B cell (primary cell): ENCODE results near the gene PSKH1. TPM values are rescaled to one million over a fixed set of nuclear protein-coding genes. Genes with fewer than 3 reads are reported as not detected.

Experiments
- ATAC-seq: fragments of 200-7000 bp; cut with Tn5 transposase; one replicate; pipeline ENCODE4 v1.10.0; 2021; ENCODE audit warnings: low read depth, mild to moderate bottlenecking, moderate number of reproducible peaks, moderate library complexity
- CTCF ChIA-PET: fragments of 350-600 bp; sonication (Branson Sonifier 250); formaldehyde crosslinking; loops from one replicate; lab custom pipeline; 2021; ENCODE audit warnings: antibody characterized with exemption, inconsistent platforms; lab: Charles Lee
- POLR2A ChIA-PET: fragments of 350-600 bp; sonication (Branson Sonifier 250); formaldehyde crosslinking; loops from one replicate; lab custom pipeline; 2021; ENCODE audit warnings: antibody characterized with exemption; lab: Charles Lee
- DNase-seq: peaks from one replicate; pipeline ENCODE4 v3.0.0; 2013
- H2AFZ ChIP-seq: 2 replicates; pipeline ENCODE4 v1.6.1; 2012; ENCODE audit warnings: mild to moderate bottlenecking, low read depth, low read length; ENCODE audit not compliant: insufficient read depth, poor library complexity, severe bottlenecking
- H3K27ac ChIP-seq, 2 donors: 1 replicate in 1 of 2; 2 replicates in 1 of 2; pipeline ENCODE4 v1.5.1; 2012 to 2013; ENCODE audit warnings: low read length in 2 of 2, mild to moderate bottlenecking in 2 of 2, moderate library complexity in 1 of 2
- H3K27me3 ChIP-seq, 4 experiments: fragments of 200-600 bp in 1 of 4; sonication (generic) in 1 of 4; replicated peaks in 1 of 4; 1 replicate in 2 of 4; 2 replicates in 2 of 4; pipeline versions ENCODE4 v1.6.1 to v1.7.0; 2013 to 2016; ENCODE audit warnings: low read length in 3 of 4, mild to moderate bottlenecking in 2 of 4, mixed read lengths in 1 of 4, moderate library complexity in 1 of 4; ENCODE audit not compliant: insufficient read depth in 4 of 4, control insufficient read depth in 3 of 4; ENCODE audit errors: control extremely low read depth in 1 of 4
- H3K36me3 ChIP-seq, 2 experiments: replicated peaks in 1 of 2; 1 replicate in 1 of 2; 2 replicates in 1 of 2; pipeline versions ENCODE4 v1.6.1 to v1.7.1; 2013; ENCODE audit warnings: low read length in 1 of 2; ENCODE audit not compliant: insufficient read depth in 2 of 2, control insufficient read depth in 1 of 2; ENCODE audit errors: control extremely low read depth in 1 of 2, extremely low read depth in 1 of 2
- H3K4me1 ChIP-seq, 2 donors: fragments of 200-600 bp in 1 of 2; sonication (generic) in 1 of 2; 1 replicate in 1 of 2; 2 replicates in 1 of 2; pipeline versions ENCODE4 v1.5.1 to v1.6.1; 2013 to 2017; ENCODE audit warnings: low read length in 2 of 2; ENCODE audit not compliant: control insufficient read depth in 2 of 2, insufficient read depth in 2 of 2
- H3K4me2 ChIP-seq: replicated peaks from 2 replicates; pipeline ENCODE3; 2012; ENCODE audit warnings: mild to moderate bottlenecking, low read depth, low read length; ENCODE audit not compliant: poor library complexity, severe bottlenecking
- H3K4me3 ChIP-seq, 5 experiments: fragments of 200-600 bp in 1 of 5; sonication (generic) in 1 of 5; 1 replicate in 3 of 5; 2 replicates in 2 of 5; pipeline versions ENCODE4 v1.5.1 to v1.7.0; 2011 to 2016; ENCODE audit warnings: low read length in 4 of 5, mild to moderate bottlenecking in 4 of 5, low read depth in 2 of 5, control low read depth in 1 of 5, moderate library complexity in 1 of 5; ENCODE audit not compliant: insufficient read depth in 1 of 5; ENCODE audit errors: control extremely low read depth in 1 of 5, extremely low read depth in 1 of 5
- H3K79me2 ChIP-seq: fragments of 200-600 bp; sonication (generic); one replicate; pipeline ENCODE4 v1.6.0; 2016; ENCODE audit warnings: low read length; ENCODE audit not compliant: control insufficient read depth, insufficient read depth
- H3K9ac ChIP-seq: fragments of 200-600 bp; sonication (generic); 2 replicates; pipeline ENCODE4 v1.6.1; 2017; ENCODE audit warnings: mild to moderate bottlenecking, low read length, moderate library complexity
- H3K9me3 ChIP-seq, 3 donors: one replicate each; pipeline versions ENCODE4 v1.6.1 to v1.7.1; 2013; ENCODE audit warnings: low read length in 2 of 3; ENCODE audit not compliant: control insufficient read depth in 2 of 3, insufficient read depth in 1 of 3; ENCODE audit errors: control extremely low read depth in 1 of 3
- H4K20me1 ChIP-seq: 2 replicates; pipeline ENCODE4 v1.6.0; 2012; ENCODE audit warnings: mild to moderate bottlenecking, low read length; ENCODE audit not compliant: insufficient read depth, control insufficient read depth, poor library complexity, severe bottlenecking
- H3K27ac Mint-ChIP-seq: one replicate; pipeline ENCODE4 v1.8.0; 2021; ENCODE audit warnings: mixed read lengths
- H3K27me3 Mint-ChIP-seq: one replicate; pipeline ENCODE4 v1.8.0; 2021; ENCODE audit warnings: mixed read lengths
- H3K4me1 Mint-ChIP-seq: one replicate; pipeline ENCODE4 v1.8.0; 2021; ENCODE audit warnings: mixed read lengths
- H3K4me3 Mint-ChIP-seq: one replicate; pipeline ENCODE4 v1.8.0; 2021; ENCODE audit warnings: mixed read lengths
- H3K9me3 Mint-ChIP-seq: one replicate; pipeline ENCODE4 v1.8.0; 2022; ENCODE audit warnings: mixed read lengths; ENCODE audit not compliant: insufficient read depth
- EZH2 ChIP-seq: IDR thresholded peaks from 2 replicates; pipeline ENCODE4 v1.6.1; 2012; ENCODE audit warnings: borderline replicate concordance, low read depth, mild to moderate bottlenecking, moderate library complexity, low read length; ENCODE audit not compliant: insufficient read depth, poor library complexity, severe bottlenecking
- WGBS: methylation state at CpG from one replicate; pipeline ENCODE4 v1.1.5; 2013; ENCODE audit warnings: missing lambda C conversion rate; ENCODE audit not compliant: insufficient coverage; 5-methylcytosine and 5-hydroxymethylcytosine counted together
- intact Hi-C: fragments of 100-400 bp; cut with micrococcal nuclease; formaldehyde crosslinking; loops from one replicate; pipeline ENCODE4 v1.10.0; 2022
- polyA plus RNA-seq: library from polyadenylated mRNA; depleted of rRNA; stranded (reverse); fragments of >200 nt; gene quantifications from 2 replicates; pipeline ENCODE4 v1.2.3, GENCODE V29; 2012
- total RNA-seq, 2 donors: library from RNA; stranded (reverse); fragments of 120-200 nt in 1 of 2; gene quantifications; 1 replicate in 1 of 2; 2 replicates in 1 of 2; pipeline versions ENCODE4 v1.2.3 to v1.2.4, GENCODE V29; 2013 to 2022
- TF ChIP-seq, protein P1 (sequence below): fragments of 200-600 bp; IDR thresholded peaks from one replicate; pipeline ENCODE4 v1.8.0; 2022; ENCODE audit warnings: antibody characterized with exemption, mild to moderate bottlenecking

PSKH1 gene
- total and polyA plus RNA-seq, 2 donors (not counting 1 experiment from before 2014, with no cell fraction given) = 20.1 to 29.1 TPM

DNA sequence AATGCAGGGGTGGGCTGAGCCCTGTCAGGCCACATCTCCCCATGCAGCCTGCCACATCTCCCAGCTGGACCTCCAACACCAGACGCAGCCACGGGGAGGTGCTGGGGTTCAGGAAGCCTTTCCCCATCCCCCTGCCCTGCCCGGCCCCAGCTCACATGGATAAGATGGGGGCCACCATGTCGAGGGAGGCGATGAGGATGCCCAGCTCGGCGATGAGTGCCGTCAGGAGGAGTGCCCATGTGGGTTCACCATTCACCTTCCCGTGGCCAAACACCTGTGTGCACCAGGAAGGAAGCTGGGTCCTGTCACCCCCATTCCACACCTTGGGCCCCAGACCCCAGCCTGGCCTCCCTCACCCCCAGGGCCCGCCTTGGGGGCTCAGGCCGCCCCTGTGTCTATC is 56.6 kb downstream of the PSKH1 start:
- no peak for TF ChIP-seq EZH2
- TF ChIP-seq, protein P1, sequence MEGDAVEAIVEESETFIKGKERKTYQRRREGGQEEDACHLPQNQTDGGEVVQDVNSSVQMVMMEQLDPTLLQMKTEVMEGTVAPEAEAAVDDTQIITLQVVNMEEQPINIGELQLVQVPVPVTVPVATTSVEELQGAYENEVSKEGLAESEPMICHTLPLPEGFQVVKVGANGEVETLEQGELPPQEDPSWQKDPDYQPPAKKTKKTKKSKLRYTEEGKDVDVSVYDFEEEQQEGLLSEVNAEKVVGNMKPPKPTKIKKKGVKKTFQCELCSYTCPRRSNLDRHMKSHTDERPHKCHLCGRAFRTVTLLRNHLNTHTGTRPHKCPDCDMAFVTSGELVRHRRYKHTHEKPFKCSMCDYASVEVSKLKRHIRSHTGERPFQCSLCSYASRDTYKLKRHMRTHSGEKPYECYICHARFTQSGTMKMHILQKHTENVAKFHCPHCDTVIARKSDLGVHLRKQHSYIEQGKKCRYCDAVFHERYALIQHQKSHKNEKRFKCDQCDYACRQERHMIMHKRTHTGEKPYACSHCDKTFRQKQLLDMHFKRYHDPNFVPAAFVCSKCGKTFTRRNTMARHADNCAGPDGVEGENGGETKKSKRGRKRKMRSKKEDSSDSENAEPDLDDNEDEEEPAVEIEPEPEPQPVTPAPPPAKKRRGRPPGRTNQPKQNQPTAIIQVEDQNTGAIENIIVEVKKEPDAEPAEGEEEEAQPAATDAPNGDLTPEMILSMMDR = no peak

DNA sequence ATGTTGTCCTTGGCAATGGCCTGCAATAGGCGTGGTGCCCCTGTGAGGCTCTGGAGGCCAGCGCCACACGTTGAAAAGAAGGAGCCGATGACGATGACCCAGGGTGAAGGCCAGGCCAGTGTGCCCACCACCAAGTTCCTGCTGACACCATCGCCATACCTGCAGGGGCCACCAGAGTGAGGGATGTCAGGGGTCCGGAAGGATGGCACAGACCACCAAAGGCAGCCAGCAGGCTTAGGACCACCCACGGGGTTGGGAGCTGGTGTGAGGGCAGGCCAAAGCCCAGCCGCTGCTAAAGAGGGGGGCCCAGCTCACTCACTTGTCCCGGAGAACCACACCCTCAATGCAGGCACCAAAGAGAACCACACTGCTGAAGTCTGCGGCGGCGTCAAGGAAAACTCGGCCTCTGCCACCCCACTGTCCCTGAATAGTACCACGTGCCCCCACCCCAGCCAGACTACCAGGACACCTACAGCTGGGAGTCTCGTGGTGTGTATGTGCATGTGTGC is 57.3 kb downstream of the PSKH1 start:
- peaks cover 1% of the 10 kb centered on the region for H3K79me2 ChIP-seq
- no peaks in the 10 kb centered on the region for H4K20me1 ChIP-seq
- ChIA-PET CTCF (interaction anchor here (1.2 to 2.6 kb wide), 2 partner anchors 9 to 67 kb away, joined by 3 to 7 read pairs; no protein-coding TSS in a partner anchor), POLR2A (no interaction called here)
- TF ChIP-seq, protein P1 = no peak
- TF ChIP-seq EZH2 = no peak
- no peak overlapping the region for H2AFZ ChIP-seq
- H3K4me2 ChIP-seq = no peak overlapping the region
- no peak overlapping the region for H3K4me3 ChIP-seq
- H3K27me3 ChIP-seq = no peaks in the 10 kb centered on the region
- H3K9ac ChIP-seq = no peak overlapping the region
- H3K27ac ChIP-seq = no peak overlapping the region
- Mint-ChIP-seq H3K4me3 (no peak overlapping the region), H3K27me3 (no peaks in the 10 kb centered on the region), H3K4me1 (no peaks in the 10 kb centered on the region), H3K9me3 (no peaks in the 10 kb centered on the region), H3K27ac (no peak overlapping the region)
- H3K9me3 ChIP-seq = no peaks in the 10 kb centered on the region
- WGBS = 95% methylated on average over 13 of the region's 16 CpGs
- intact Hi-C loops = no loop called here
- no peak for ATAC-seq
- no peak for DNase-seq
- H3K36me3 ChIP-seq = peaks cover 0 to 12% of the 10 kb centered on the region in 2 experiments
- no peaks in the 10 kb centered on the region for H3K4me1 ChIP-seq

More for the DNA sequence above, 56.6 kb downstream of the PSKH1 start:
- Mint-ChIP-seq H3K4me3 (no peak overlapping the region), H3K27ac (no peak overlapping the region), H3K4me1 (no peaks in the 10 kb centered on the region), H3K27me3 (no peaks in the 10 kb centered on the region), H3K9me3 (no peaks in the 10 kb centered on the region)
- Histone ChIP-seq H3K36me3 (peaks cover 0 to 12% of the 10 kb centered on the region in 2 experiments), H3K27me3 (no peaks in the 10 kb centered on the region), H4K20me1 (no peaks in the 10 kb centered on the region), H3K79me2 (peaks cover 7% of the 10 kb centered on the region), H3K9ac (no peak overlapping the region), H3K4me3 (no peak overlapping the region), H3K4me2 (no peak overlapping the region), H3K4me1 (no peaks in the 10 kb centered on the region), H2AFZ (no peak overlapping the region), H3K27ac (no peak overlapping the region), H3K9me3 (no peaks in the 10 kb centered on the region)
- intact Hi-C loops = no loop called here
- ChIA-PET CTCF (interaction anchor here (1.2 to 2.6 kb wide), 2 partner anchors 8 to 66 kb away, joined by 3 to 7 read pairs; no protein-coding TSS in a partner anchor), POLR2A (no interaction called here)
- DNase-seq = no peak
- ATAC-seq = no peak
- WGBS = 93% methylated on average over 10 of the region's 11 CpGs
